Peyer's patch (tissue), 4 donors: ENCODE results near the gene GALNT8. TPM values are rescaled to one million over a fixed set of nuclear protein-coding genes. Genes with fewer than 3 reads are reported as not detected.
"Not testable (repeated sequence)": the region's sequence is repeated elsewhere in the genome, so short reads cannot be mapped to it uniquely, and the experiment has no call there.

ENCODE experiments used
- DNase-seq, 3 donors: peaks; one replicate each; pipeline ENCODE4 v3.0.0-alpha.2; 2017 to 2019
- H3K27ac ChIP-seq, 4 donors: fragments of 200-600 bp; sonication (generic); one replicate each; pipeline ENCODE4 v1.5.1; 2016 to 2019
- H3K27me3 ChIP-seq, 2 donors: fragments of 200-600 bp; sonication (generic); one replicate each; pipeline ENCODE4 v1.5.1; 2019
- H3K36me3 ChIP-seq, 3 donors: fragments of 200-600 bp; sonication (generic); one replicate each; pipeline ENCODE4 v1.5.1; 2016 to 2019
- H3K4me1 ChIP-seq, 4 donors: fragments of 200-600 bp; sonication (generic); one replicate each; pipeline ENCODE4 v1.5.1; 2016 to 2019
- H3K4me3 ChIP-seq, 4 donors: fragments of 200-600 bp; sonication (generic); 1 replicate in 3 of 4; 2 replicates in 1 of 4; pipeline ENCODE4 v1.5.1; 2016 to 2019; ENCODE audit warnings: mild to moderate bottlenecking in 1 of 4
- H3K9me3 ChIP-seq, 4 donors: fragments of 200-600 bp; sonication (generic); one replicate each; pipeline ENCODE4 v1.5.1; 2016 to 2019; ENCODE audit warnings: mild to moderate bottlenecking in 1 of 4
- CTCF ChIP-seq, 6 experiments: fragments of 450-650 bp in 4 of 6; fragments of 200-600 bp in 2 of 6; sonication (generic) in 1 of 6; IDR thresholded peaks; one replicate each; pipeline ENCODE4 v1.5.1; 2017 to 2019; ENCODE audit warnings: antibody characterized with exemption in 6 of 6, mild to moderate bottlenecking in 3 of 6, moderate library complexity in 1 of 6
- POLR2A ChIP-seq, 2 donors: fragments of 450-650 bp; IDR thresholded peaks; one replicate each; pipeline ENCODE4 v1.5.1; 2017; ENCODE audit warnings: antibody characterized with exemption in 2 of 2, mild to moderate bottlenecking in 2 of 2, moderate library complexity in 2 of 2
- total RNA-seq, 4 donors: library from RNA; depleted of rRNA; stranded (reverse); fragments of >200 nt; gene quantifications; one replicate each; pipeline ENCODE4 v1.1.0, GENCODE V29; 2016

GALNT8 gene
- total RNA-seq, 4 donors from 2014 or later: 17.7 to 58.6 (median 31.5) TPM

GRCh38 chr12:4743046-4743445 lies 22.8 kb downstream of the GALNT8 start:
- Histone ChIP-seq H3K36me3 (no peaks in the 10 kb centered on the region), H3K4me3 (no peak overlapping the region), H3K27me3 (no peaks in the 10 kb centered on the region), H3K4me1 (no peaks in the 10 kb centered on the region), H3K27ac (no peak overlapping the region), H3K9me3 (no peaks in the 10 kb centered on the region)
- no peak for DNase-seq
- TF ChIP-seq POLR2A (IDR thresholded peaks at IDR 0.05) (no peak), CTCF (IDR thresholded peaks at IDR 0.05) (peak in 1 of 6 experiments; percentile 14)

GRCh38 chr12:4744709-4745108 lies 24.5 kb downstream of the GALNT8 start:
- no peak overlapping the region for H3K4me3 ChIP-seq
- H3K9me3 ChIP-seq: no peaks in the 10 kb centered on the region

GRCh38 chr12:4745249-4745648 lies 25.0 kb downstream of the GALNT8 start:
- Histone ChIP-seq H3K27me3 (no peaks in the 10 kb centered on the region), H3K4me3 (no peak overlapping the region), H3K9me3 (no peaks in the 10 kb centered on the region), H3K36me3 (no peaks in the 10 kb centered on the region), H3K27ac (no peak overlapping the region), H3K4me1 (no peaks in the 10 kb centered on the region)
- no peak for DNase-seq
- TF ChIP-seq POLR2A (IDR thresholded peaks at IDR 0.05) (no peak), CTCF (IDR thresholded peaks at IDR 0.05) (no peak)

More at GRCh38 chr12:4744709-4745108, 24.5 kb downstream of the GALNT8 start:
- TF ChIP-seq CTCF (IDR thresholded peaks at IDR 0.05) (no peak), POLR2A (IDR thresholded peaks at IDR 0.05) (no peak)
- Histone ChIP-seq H3K27ac (no peak overlapping the region), H3K27me3 (no peaks in the 10 kb centered on the region), H3K36me3 (no peaks in the 10 kb centered on the region), H3K4me1 (no peaks in the 10 kb centered on the region)
- DNase-seq: no peak

- not testable (repeated sequence) for H3K9me3 ChIP-seq, H3K27ac ChIP-seq, H3K36me3 ChIP-seq, H3K27me3 ChIP-seq, H3K4me1 ChIP-seq, DNase-seq, H3K4me3 ChIP-seq
Observed at GRCh38 chr12:4751654-4752053, 31.5 kb downstream of the GALNT8 start.

GRCh38 chr12:4762773-4763172 lies 42.6 kb downstream of the GALNT8 start:
- no peak for DNase-seq

GRCh38 chr12:4763549-4763948 lies 43.3 kb downstream of the GALNT8 start:
- TF ChIP-seq POLR2A (IDR thresholded peaks at IDR 0.05): no peak
- TF ChIP-seq CTCF (IDR thresholded peaks at IDR 0.05): peak in 1 of 6 experiments; percentile 13
- Histone ChIP-seq H3K27ac (no peak overlapping the region), H3K9me3 (no peaks in the 10 kb centered on the region), H3K4me1 (no peaks in the 10 kb centered on the region), H3K4me3 (no peak overlapping the region), H3K27me3 (no peaks in the 10 kb centered on the region), H3K36me3 (no peaks in the 10 kb centered on the region)
- DNase-seq: peak in 2 of 3 donors; percentile 49 to 58

More at GRCh38 chr12:4762773-4763172, 42.6 kb downstream of the GALNT8 start:
- no peaks in the 10 kb centered on the region for H3K4me1 ChIP-seq
- no peaks in the 10 kb centered on the region for H3K9me3 ChIP-seq
- no peak for TF ChIP-seq CTCF (IDR thresholded peaks at IDR 0.05)
- TF ChIP-seq POLR2A (IDR thresholded peaks at IDR 0.05): no peak
- no peak overlapping the region for H3K27ac ChIP-seq
- H3K4me3 ChIP-seq: no peak overlapping the region
- H3K27me3 ChIP-seq: no peaks in the 10 kb centered on the region
- H3K36me3 ChIP-seq: no peaks in the 10 kb centered on the region
